ENCODE data around the gene AP1AR.

DNA sequence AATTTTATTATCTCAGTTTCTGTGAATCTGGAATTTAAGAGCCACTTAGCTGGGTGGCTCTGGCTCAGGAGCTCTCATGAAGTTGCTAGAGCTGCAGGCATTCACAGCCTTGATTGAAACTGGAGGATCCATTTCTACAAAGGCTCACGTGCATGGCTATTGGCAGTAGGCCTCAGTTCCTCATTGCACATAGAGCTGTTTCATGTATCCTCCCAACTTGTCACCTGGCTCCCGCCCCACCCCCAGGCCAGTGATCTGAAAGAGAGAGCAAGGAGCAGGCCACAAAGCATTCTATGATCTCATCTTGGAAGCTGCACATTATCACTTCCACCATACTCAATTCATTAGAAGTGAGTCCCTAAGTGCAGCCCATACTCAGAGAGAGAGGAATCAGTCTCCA is 18.5 kb upstream of the AP1AR start:
- no peak for TF ChIP-seq CTCF (conservative IDR thresholded peaks at IDR 0.05)
- no peak for TF ChIP-seq EZH2 (IDR thresholded peaks at IDR 0.05; ENCODE audit: low read depth)

Measured in PC-9 (cell line).